DMS114 treated with DMSO at 0.1 percent for 48 hours (cell line): ENCODE results near the gene CD69.
"Not testable (repeated sequence)": the region's sequence is repeated elsewhere in the genome, so short reads cannot be mapped to it uniquely, and the experiment has no call there.

Source experiments
- DNase-seq: peaks from one replicate; lab custom pipeline; 2025; ENCODE audit not compliant: unreplicated experiment; lab: John Stamatoyannopoulos, UW

Gene CD69

GRCh38 chr12:9751204-9752144 lies 9.2 kb downstream of the CD69 start:
- peak; percentile 29 for DNase-seq

GRCh38 chr12:9750276-9751203 lies 10.2 kb downstream of the CD69 start:
- peak; percentile 71 for DNase-seq

DNA sequence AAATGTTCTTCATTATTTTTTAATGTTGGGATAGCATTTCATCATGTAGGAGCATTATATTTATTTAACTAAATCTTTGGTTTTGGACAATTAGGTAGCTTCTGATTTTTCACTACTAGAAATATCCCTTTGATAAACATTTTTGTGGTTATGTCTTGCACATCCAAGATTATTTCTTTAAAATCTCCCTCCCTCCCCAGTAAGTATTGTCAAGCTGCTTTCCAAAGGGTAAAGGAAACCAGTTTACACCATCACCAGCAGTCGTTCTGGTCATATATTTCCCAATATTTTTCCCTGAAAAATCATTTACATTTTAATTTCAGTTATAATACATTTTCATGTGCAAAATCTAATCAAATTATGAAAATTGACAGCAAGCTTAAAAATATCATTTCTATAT lies 11.1 kb downstream of the CD69 start:
- no peak for DNase-seq

DNA sequence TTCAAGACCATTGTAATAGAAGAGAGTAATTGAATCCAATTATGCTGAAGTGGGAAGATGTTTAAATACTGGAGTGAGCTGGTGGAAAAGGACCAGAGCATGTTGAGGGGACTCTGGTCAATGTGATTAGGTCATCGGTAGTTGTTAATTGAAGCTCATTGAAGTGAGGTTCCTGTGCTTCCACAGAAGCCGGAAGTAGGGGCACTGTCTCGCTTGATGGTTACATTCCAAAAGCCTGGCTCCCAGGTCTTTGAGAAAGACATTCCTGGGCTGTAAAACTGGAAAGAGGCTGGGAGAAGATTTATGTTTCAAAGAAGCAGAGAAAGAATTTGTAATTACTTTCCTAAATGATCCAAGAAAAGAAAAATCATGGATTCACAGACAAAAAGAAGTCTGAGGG lies 15.5 kb downstream of the CD69 start:
- no peak for DNase-seq

DNA sequence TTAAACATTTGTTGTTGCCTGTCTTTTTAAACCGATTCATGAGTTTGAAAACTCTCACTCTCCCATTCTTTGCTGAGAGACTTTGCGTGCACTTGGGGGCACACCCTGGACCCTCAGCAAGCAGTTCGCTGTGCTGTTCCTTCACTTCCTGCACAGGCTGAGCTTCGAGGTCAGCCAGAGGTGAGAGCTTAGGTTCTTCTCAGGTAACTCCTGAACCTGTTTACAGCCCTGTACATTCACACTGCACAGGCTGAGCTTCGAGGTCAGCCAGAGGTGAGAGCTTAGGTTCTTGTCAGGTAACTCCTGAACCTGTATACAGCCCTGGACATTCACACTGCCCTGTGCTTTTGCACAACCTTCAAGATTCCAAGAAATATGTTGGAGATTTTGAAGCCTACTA lies 18.0 kb downstream of the CD69 start:
- DNase-seq = no peak

DNA sequence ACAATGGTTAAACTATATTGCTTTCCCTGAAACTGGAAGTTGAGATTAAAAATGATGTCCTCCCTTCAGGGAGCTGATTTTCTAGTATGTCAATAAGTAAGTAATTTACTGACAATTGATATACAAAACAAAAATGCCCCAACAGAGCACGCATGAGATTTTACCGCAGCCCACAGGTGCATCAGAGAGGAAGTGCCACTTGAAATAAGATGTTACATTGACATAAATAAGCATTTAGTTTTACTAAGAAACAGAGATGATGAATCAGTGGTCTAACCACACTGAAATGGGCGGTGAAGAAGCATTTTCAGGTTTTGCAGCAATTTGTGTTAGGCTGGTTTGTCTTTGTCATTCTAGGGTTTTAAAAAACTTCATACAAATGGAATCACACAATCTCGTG lies 19.0 kb downstream of the CD69 start:
- DNase-seq = no peak

GRCh38 chr12:9740106-9740750 lies 20.5 kb downstream of the CD69 start:
- DNase-seq = no peak

- DNase-seq = not testable (repeated sequence)
Observed at GRCh38 chr12:9739404-9740105, 21.1 kb downstream of the CD69 start.

DNA sequence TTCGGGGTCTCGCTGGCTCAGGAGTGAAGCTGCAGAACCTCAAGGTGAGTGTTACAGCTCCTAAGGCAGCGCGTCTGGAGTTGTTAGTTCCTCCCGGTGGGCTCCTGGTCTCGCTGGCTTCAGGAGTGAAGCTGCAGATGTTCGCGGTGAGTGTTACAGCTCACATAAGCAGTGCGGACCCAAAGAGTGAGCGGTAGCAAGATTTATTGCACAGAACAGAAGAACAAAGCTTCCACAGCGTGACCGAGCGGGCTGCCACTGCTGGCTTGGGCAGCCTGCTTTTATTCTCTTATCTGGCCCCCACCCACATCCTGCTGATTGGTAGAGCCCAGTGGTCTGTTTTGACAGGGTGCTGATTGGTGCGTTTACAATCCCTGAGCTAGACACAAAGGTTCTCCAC lies 21.8 kb downstream of the CD69 start:
- not testable (repeated sequence) for DNase-seq

GRCh38 chr12:9736936-9737705 lies 23.6 kb downstream of the CD69 start:
- no peak for DNase-seq

- DNase-seq = no peak
Observed at GRCh38 chr12:9735601-9736000, 25.1 kb downstream of the CD69 start.

DNA sequence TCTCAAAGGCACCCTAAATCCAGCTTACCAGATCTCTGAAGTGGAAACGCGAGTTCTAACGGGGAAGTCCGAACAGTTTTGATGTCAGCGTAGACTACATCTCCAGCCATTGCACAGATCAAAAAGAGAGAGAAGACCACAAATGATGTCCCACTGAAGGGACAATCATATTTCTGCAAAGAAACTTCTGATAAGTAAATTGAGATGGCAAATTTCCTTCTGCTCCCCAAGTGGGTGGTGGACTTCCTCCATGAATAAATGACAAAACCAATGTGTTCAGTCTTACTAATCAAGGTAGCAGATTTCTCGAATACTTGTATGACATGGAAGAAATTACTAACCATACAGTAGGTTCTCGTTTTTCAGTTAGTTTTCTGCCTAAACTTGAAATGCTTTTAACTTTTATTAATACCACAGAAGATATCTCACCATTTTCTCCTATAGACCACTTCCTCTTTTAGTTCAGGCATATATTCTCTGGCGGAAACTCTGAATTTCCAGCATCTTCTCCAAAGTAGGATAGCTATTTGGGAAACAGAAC lies 27.7 kb downstream of the CD69 start, which contains the start of gene CLECL1:
Gene CLECL1 (minus strand): TSS at position 177 of the 541 bp plus-strand sequence.
- no peak for DNase-seq

DNA sequence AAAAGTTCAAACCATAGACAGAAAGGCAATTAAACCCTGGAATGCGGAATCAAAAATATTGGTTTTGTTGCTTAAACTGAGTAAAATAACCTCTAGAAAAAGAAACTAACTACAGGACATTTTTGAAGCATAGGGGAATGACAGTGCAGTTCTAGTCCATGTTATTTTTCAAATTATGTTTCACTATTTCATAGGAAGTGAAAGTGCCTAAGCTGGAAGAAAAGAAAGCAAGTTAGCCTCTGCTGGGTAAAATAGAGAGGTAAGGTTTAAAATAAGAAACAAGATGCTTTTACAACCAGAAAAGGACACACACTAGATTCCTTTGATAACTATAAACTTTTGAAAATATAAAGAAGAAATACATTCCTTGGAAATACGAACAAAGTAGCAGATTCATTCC lies 28.9 kb downstream of the CD69 start:
- DNase-seq = no peak

- DNase-seq = no peak
Observed at GRCh38 chr12:9731393-9731792, 29.3 kb downstream of the CD69 start.

DNA sequence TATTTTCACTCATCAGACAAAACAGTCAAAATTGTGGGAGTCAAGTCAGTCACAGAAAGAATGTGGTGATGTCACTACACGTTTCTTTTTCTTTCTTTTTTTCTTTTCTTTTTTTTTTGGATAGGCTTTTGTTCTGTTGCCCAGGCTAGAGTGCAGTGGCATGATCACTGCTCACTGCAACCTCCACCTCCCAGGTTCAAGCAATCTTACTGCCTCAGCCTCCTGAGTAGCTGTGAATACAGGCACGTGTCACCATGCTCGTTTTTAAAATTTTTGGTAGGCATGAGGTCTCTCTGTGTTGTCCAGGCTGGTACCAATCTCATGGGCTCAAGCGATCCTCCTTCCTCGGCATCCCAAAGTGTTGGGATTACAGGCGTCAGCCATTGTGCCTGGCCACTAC lies 30.1 kb downstream of the CD69 start:
- no peak for DNase-seq

DNA sequence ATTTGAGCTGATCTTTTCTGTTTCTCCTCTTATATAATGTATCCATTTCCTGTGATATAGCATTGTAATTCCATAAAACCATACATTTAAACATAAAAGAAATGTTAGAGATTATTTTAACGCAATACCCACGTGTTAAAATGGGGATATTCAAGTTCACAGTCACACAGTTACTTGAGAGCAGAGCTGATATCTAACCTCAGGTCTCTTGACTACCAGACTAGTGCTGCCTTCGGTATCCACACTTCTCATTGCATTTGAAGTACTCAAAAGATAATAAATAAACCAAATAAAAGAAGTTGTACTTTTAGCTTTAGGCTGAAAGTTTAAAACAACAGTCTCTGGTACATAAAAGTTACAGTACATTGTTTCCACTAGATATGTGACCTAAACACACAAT lies 30.7 kb downstream of the CD69 start:
- DNase-seq = no peak

DNA sequence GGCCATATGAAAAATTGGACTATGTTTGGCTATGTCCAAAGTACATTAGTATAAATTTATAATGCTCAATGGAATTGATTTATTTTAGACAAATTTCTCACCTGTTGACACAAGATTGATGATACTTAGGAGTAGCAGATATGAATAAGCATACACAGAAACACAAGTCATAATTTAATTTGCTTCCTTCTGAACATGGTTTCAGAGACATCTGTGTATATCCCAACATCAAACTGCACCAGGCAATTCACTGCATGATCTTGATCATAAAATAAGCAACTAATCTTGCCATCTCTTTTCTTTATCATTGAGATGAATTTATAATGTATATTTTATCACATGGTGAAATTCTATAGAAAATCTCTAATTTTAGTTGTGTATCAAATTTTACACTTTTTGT lies 31.6 kb downstream of the CD69 start:
- no peak for DNase-seq

DNA sequence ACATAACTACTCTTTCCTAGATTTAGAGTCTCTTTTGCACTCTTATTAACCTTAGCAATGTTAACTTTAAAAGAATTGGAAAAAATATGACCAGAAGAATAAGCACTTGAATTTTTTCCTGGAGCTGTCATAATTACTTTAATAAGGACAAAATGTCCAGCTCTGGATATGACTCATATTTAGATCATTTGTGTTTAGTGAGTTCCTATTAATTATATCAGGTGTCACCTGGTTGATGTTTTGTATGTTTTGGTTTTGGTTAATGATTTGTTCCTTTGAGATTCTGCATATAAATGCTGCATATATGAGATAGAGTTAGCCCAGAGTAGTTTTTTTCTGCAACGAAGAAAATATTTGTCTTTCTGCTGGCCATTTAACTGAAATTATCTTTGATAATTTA lies 32.9 kb downstream of the CD69 start:
- no peak for DNase-seq

DNA sequence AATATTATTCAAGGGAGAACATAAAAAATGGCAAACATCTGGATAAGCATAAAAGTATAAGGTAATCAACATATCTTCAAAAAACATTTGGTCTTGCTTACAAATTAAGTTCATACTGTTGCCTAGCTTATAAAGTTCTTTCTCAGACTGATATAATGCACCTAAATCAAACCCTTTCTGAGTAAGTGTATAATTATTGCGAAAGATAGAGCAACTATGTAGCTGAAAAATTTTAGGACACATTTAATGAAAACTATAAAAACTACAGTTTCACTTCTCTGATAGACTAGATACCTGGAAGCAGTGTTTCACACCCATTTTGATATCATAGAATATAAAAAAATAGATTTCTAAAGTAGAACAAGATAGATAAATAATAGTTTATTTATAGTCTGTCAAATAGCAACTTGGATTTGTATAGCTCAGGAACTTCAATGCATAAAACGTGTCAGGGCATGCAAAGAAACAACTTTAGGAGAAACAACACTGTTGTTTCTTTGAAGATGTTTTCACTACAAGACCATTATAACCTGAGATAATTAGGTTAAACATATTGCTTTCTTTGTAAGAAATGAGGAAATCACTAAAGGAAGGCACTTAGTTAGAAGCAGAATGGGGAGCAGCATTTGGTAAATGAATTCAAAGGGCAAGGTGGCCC lies 35.4 kb downstream of the CD69 start:
- DNase-seq = no peak
